Activated T-helper 1 cell treated with anti-CD3 and anti-CD28 coated beads, Interleukin-12 subunit alpha, Interleukin-12 subunit beta, Interleukin-2, Interleukin-4 antibody, amounts not matched to agents 30 ng/mL and 10 ng/mL and 1 ng/mL, durations not matched to agents 14 hours and 24 hours and 36 hours (primary cell): ENCODE results near the gene ADARB2. TPM values are rescaled to one million over a fixed set of nuclear protein-coding genes. Genes with fewer than 3 reads are reported as not detected.

Experiments
- DNase-seq: peaks from one replicate; pipeline ENCODE4 v3.0.0; 2021; ENCODE audit warnings: low spot score
- H3K27ac Mint-ChIP-seq: one replicate; pipeline ENCODE4 v1.8.0; 2021; ENCODE audit warnings: mild to moderate bottlenecking, mixed read lengths
- H3K27me3 Mint-ChIP-seq: one replicate; pipeline ENCODE4 v1.8.0; 2022; ENCODE audit warnings: mild to moderate bottlenecking, moderate library complexity, mixed read lengths; ENCODE audit not compliant: insufficient read depth
- H3K36me3 Mint-ChIP-seq: one replicate; pipeline ENCODE4 v1.8.0; 2021; ENCODE audit warnings: low read depth, mixed read lengths
- H3K4me1 Mint-ChIP-seq: one replicate; pipeline ENCODE4 v1.8.0; 2021; ENCODE audit warnings: low read depth, mixed read lengths
- H3K4me3 Mint-ChIP-seq: one replicate; pipeline ENCODE4 v1.8.0; 2021; ENCODE audit warnings: mild to moderate bottlenecking, moderate library complexity, mixed read lengths
- H3K9me3 Mint-ChIP-seq: one replicate; pipeline ENCODE4 v1.8.0; 2021; ENCODE audit warnings: mixed read lengths
- intact Hi-C: fragments of 100-400 bp; cut with micrococcal nuclease; formaldehyde crosslinking; loops from one replicate; pipeline ENCODE4 v1.15.1; 2024
- total RNA-seq: library from RNA; stranded (reverse); gene quantifications from 2 replicates; pipeline ENCODE4 v1.2.3, GENCODE V29; 2022

The ADARB2 gene
- total RNA-seq, 1 donor from 2014 or later, result 0.05 TPM

GRCh38 chr10:1187855-1188557 is 549.3 kb downstream of the ADARB2 start:
- Mint-ChIP-seq H3K4me3 (no peak overlapping the region), H3K27me3 (peaks cover 3% of the 10 kb centered on the region), H3K27ac (no peak overlapping the region), H3K4me1 (no peaks in the 10 kb centered on the region), H3K36me3 (no peaks in the 10 kb centered on the region), H3K9me3 (no peaks in the 10 kb centered on the region)
- intact Hi-C loops, result no loop called here
- no peak for DNase-seq

- no peak for DNase-seq
- Mint-ChIP-seq H3K27ac (no peak overlapping the region), H3K4me3 (no peak overlapping the region), H3K36me3 (no peaks in the 10 kb centered on the region), H3K9me3 (no peaks in the 10 kb centered on the region), H3K27me3 (peaks cover 3% of the 10 kb centered on the region), H3K4me1 (no peaks in the 10 kb centered on the region)
- intact Hi-C loops, result no loop called here
Observed at GRCh38 chr10:1187151-1187854, 550.0 kb downstream of the ADARB2 start.

GRCh38 chr10:1186683-1186990 is 550.7 kb downstream of the ADARB2 start:
- no peaks in the 10 kb centered on the region for H3K36me3 Mint-ChIP-seq
- peaks cover 3% of the 10 kb centered on the region for H3K27me3 Mint-ChIP-seq
- DNase-seq, result no peak
- H3K4me3 Mint-ChIP-seq, result no peak overlapping the region
- H3K27ac Mint-ChIP-seq, result no peak overlapping the region
- H3K9me3 Mint-ChIP-seq, result no peaks in the 10 kb centered on the region
- intact Hi-C loops, result no loop called here
- no peaks in the 10 kb centered on the region for H3K4me1 Mint-ChIP-seq

- Mint-ChIP-seq H3K4me3 (no peak overlapping the region), H3K9me3 (no peaks in the 10 kb centered on the region), H3K27ac (no peak overlapping the region), H3K36me3 (no peaks in the 10 kb centered on the region), H3K4me1 (no peaks in the 10 kb centered on the region), H3K27me3 (peaks cover 3% of the 10 kb centered on the region)
- no peak for DNase-seq
- intact Hi-C loops, result no loop called here
Observed at GRCh38 chr10:1185911-1186682, 551.2 kb downstream of the ADARB2 start.

GRCh38 chr10:1184541-1185430 is 552.5 kb downstream of the ADARB2 start:
- Mint-ChIP-seq H3K4me3 (no peak overlapping the region), H3K36me3 (no peaks in the 10 kb centered on the region), H3K27ac (no peak overlapping the region), H3K4me1 (no peaks in the 10 kb centered on the region), H3K9me3 (no peaks in the 10 kb centered on the region), H3K27me3 (peaks cover 3% of the 10 kb centered on the region)
- intact Hi-C loops, result no loop called here
- no peak for DNase-seq

- H3K27me3 Mint-ChIP-seq, result peaks cover 3% of the 10 kb centered on the region
- H3K4me3 Mint-ChIP-seq, result no peak overlapping the region
- H3K9me3 Mint-ChIP-seq, result no peaks in the 10 kb centered on the region
- H3K27ac Mint-ChIP-seq, result no peak overlapping the region
- no peak for DNase-seq
- intact Hi-C loops, result no loop called here
- no peaks in the 10 kb centered on the region for H3K4me1 Mint-ChIP-seq
- H3K36me3 Mint-ChIP-seq, result no peaks in the 10 kb centered on the region
Observed at GRCh38 chr10:1183701-1184100, 553.6 kb downstream of the ADARB2 start.

- Mint-ChIP-seq H3K27me3 (peaks cover 4% of the 10 kb centered on the region), H3K4me1 (no peaks in the 10 kb centered on the region), H3K27ac (no peak overlapping the region), H3K9me3 (no peaks in the 10 kb centered on the region), H3K4me3 (no peak overlapping the region), H3K36me3 (no peaks in the 10 kb centered on the region)
- DNase-seq, result no peak
- intact Hi-C loops, result no loop called here
Observed at GRCh38 chr10:1183033-1183396, 554.3 kb downstream of the ADARB2 start.

GRCh38 chr10:1182280-1183032 is 554.9 kb downstream of the ADARB2 start:
- no peak overlapping the region for H3K4me3 Mint-ChIP-seq
- peaks cover 5% of the 10 kb centered on the region for H3K27me3 Mint-ChIP-seq
- no peaks in the 10 kb centered on the region for H3K4me1 Mint-ChIP-seq
- intact Hi-C loops, result no loop called here
- no peaks in the 10 kb centered on the region for H3K36me3 Mint-ChIP-seq
- no peaks in the 10 kb centered on the region for H3K9me3 Mint-ChIP-seq
- DNase-seq, result no peak
- no peak overlapping the region for H3K27ac Mint-ChIP-seq

- Mint-ChIP-seq H3K4me1 (no peaks in the 10 kb centered on the region), H3K9me3 (no peaks in the 10 kb centered on the region), H3K27ac (no peak overlapping the region), H3K36me3 (no peaks in the 10 kb centered on the region), H3K4me3 (no peak overlapping the region), H3K27me3 (peaks cover 5% of the 10 kb centered on the region)
- intact Hi-C loops, result no loop called here
- DNase-seq, result no peak
Observed at GRCh38 chr10:1180836-1181235, 556.5 kb downstream of the ADARB2 start.

- Mint-ChIP-seq H3K4me1 (no peaks in the 10 kb centered on the region), H3K27me3 (peaks cover 5% of the 10 kb centered on the region), H3K9me3 (no peaks in the 10 kb centered on the region), H3K27ac (no peak overlapping the region), H3K36me3 (no peaks in the 10 kb centered on the region), H3K4me3 (no peak overlapping the region)
- intact Hi-C loops, result no loop called here
- no peak for DNase-seq
Observed at GRCh38 chr10:1180071-1180730, 557.1 kb downstream of the ADARB2 start.

GRCh38 chr10:1179346-1180070 is 557.8 kb downstream of the ADARB2 start:
- H3K9me3 Mint-ChIP-seq, result no peaks in the 10 kb centered on the region
- DNase-seq, result no peak
- intact Hi-C loops, result no loop called here
- H3K27ac Mint-ChIP-seq, result no peak overlapping the region
- no peaks in the 10 kb centered on the region for H3K4me1 Mint-ChIP-seq
- H3K36me3 Mint-ChIP-seq, result no peaks in the 10 kb centered on the region
- H3K4me3 Mint-ChIP-seq, result no peak overlapping the region
- H3K27me3 Mint-ChIP-seq, result peaks cover 5% of the 10 kb centered on the region
